ENCODE measurements around the gene DOCK2.

The DOCK2 gene

GRCh38 chr5:169712428-169712827 lies 75.4 kb downstream of the DOCK2 start:
- H3K4me3 ChIP-seq, result no peak overlapping the region
- TF ChIP-seq CTCF (IDR thresholded peaks at IDR 0.05), result no peak
- no peak overlapping the region for H3K27ac ChIP-seq
- no peak for DNase-seq (ENCODE audit: low spot score)

- TF ChIP-seq CTCF (IDR thresholded peaks at IDR 0.05), result no peak
- DNase-seq (ENCODE audit: low spot score), result no peak
- Histone ChIP-seq H3K27ac (no peak overlapping the region), H3K4me3 (no peak overlapping the region)
Observed at GRCh38 chr5:169716287-169716686, 79.2 kb downstream of the DOCK2 start.

- Histone ChIP-seq H3K4me3 (no peak overlapping the region), H3K27ac (no peak overlapping the region)
- DNase-seq (ENCODE audit: low spot score), result no peak
- no peak for TF ChIP-seq CTCF (IDR thresholded peaks at IDR 0.05)
Observed at GRCh38 chr5:169717288-169717687, 80.2 kb downstream of the DOCK2 start.

- H3K27ac ChIP-seq, result no peak overlapping the region
- TF ChIP-seq CTCF (IDR thresholded peaks at IDR 0.05), result no peak
- no peak for DNase-seq (ENCODE audit: low spot score)
Observed at GRCh38 chr5:169719360-169720314, 82.6 kb downstream of the DOCK2 start.

GRCh38 chr5:169721771-169722170 lies 84.7 kb downstream of the DOCK2 start:
- Histone ChIP-seq H3K4me3 (no peak overlapping the region), H3K27ac (no peak overlapping the region)
- DNase-seq (ENCODE audit: low spot score), result no peak
- no peak for TF ChIP-seq CTCF (IDR thresholded peaks at IDR 0.05)

More at GRCh38 chr5:169719360-169720314, 82.6 kb downstream of the DOCK2 start:
- no peak overlapping the region for H3K4me3 ChIP-seq

GRCh38 chr5:169723103-169723831 lies 86.2 kb downstream of the DOCK2 start:
- Histone ChIP-seq H3K4me3 (no peak overlapping the region), H3K27ac (no peak overlapping the region)
- TF ChIP-seq CTCF (IDR thresholded peaks at IDR 0.05), result no peak
- DNase-seq (ENCODE audit: low spot score), result no peak
